BJ (cell line): ENCODE data around the gene DCLK1. TPM values are rescaled to one million over a fixed set of nuclear protein-coding genes. Genes with fewer than 3 reads are reported as not detected.

Source experiments
- CTCF ChIA-PET: fragments of 350-600 bp; formaldehyde crosslinking; extraction: SDS; loops from one replicate; lab custom pipeline; 2021; ENCODE audit warnings: antibody characterized with exemption, inconsistent platforms; lab: Yijun Ruan, JAX
- POLR2A ChIA-PET: fragments of 300-600 bp; sonication (Branson Sonifier 250); formaldehyde crosslinking; extraction: SDS; loops from one replicate; lab custom pipeline; 2021; ENCODE audit warnings: antibody characterized with exemption; lab: Charles Lee
- DNase-seq: peaks from one replicate; pipeline ENCODE4 v3.0.0-alpha.2; 2011; ENCODE audit warnings: low read depth
- H3K27me3 ChIP-seq: 2 replicates; pipeline ENCODE4 v1.6.0; 2011; ENCODE audit warnings: low read length; ENCODE audit not compliant: control insufficient read depth, insufficient read depth
- H3K36me3 ChIP-seq: 2 replicates; pipeline ENCODE4 v1.5.1; 2011; ENCODE audit warnings: low read length; ENCODE audit not compliant: control insufficient read depth, insufficient read depth
- H3K4me3 ChIP-seq: 2 replicates; pipeline ENCODE4 v1.5.1; 2011; ENCODE audit warnings: low read depth, mild to moderate bottlenecking, control low read depth, low read length
- CTCF ChIP-seq: IDR thresholded peaks from 2 replicates; pipeline ENCODE4 v1.5.1; 2011; ENCODE audit warnings: low read depth, mild to moderate bottlenecking, control low read depth, inconsistent platforms, low read length, moderate library complexity; ENCODE audit not compliant: insufficient read depth
- polyA plus RNA-seq: library from polyadenylated mRNA; depleted of rRNA; stranded (reverse); fragments of >200 nt; gene quantifications from 2 replicates; pipeline ENCODE4 v1.2.3, GENCODE V29; 2011

Gene DCLK1
- polyA plus RNA-seq, 1 experiment = 1.1 TPM

DNA sequence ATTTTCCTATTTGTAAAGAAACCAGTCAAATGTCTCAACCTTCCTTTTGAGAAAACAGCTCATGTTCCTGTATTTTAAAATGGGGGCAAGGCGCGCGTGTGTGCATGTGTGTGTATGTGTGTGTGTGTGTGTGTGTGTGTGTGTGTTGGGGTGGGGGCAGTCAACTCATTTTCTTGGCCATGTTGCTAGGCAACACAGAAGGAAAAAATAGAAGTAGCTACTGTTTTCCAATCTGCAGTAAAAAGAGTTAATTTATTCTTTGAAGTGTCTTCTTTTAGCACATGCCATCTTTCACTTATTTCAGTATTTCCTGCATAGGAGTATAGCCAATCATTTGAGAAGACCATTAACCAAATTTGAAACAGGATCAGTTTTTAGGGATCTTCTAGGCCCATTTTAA is 279.3 kb downstream of the DCLK1 start:
- CTCF ChIA-PET = no interaction called here

DNA sequence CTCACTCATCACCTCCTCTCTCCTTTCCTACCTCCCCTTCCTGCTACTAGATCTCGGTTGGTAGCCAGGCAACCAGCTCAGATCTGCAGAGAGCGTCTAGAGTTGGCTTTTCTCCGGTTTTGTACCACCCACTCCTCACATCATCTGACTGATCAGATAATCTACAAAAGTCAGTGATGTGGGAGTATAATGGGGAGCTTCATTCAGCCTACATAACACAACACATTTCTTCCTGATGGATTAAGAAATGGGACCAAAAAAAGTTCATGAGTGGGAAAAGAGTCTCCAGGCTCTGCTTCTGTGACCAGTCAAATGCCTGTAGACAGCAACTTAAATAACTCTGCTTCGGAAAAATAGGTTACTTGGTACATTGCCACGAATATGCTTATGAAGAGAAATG is 279.8 kb downstream of the DCLK1 start:
- no peak for DNase-seq
- ChIA-PET CTCF (no interaction called here), POLR2A (no interaction called here)
- no peaks in the 10 kb centered on the region for H3K27me3 ChIP-seq
- no peak overlapping the region for H3K4me3 ChIP-seq
- no peak for TF ChIP-seq CTCF
- H3K36me3 ChIP-seq = no peaks in the 10 kb centered on the region

More for the DNA sequence above, 279.3 kb downstream of the DCLK1 start:
- DNase-seq = no peak
- Histone ChIP-seq H3K27me3 (no peaks in the 10 kb centered on the region), H3K36me3 (no peaks in the 10 kb centered on the region), H3K4me3 (no peak overlapping the region)
- TF ChIP-seq CTCF = no peak
- POLR2A ChIA-PET = no interaction called here

- ChIA-PET POLR2A (no interaction called here), CTCF (no interaction called here)
- no peak for TF ChIP-seq CTCF
- Histone ChIP-seq H3K36me3 (no peaks in the 10 kb centered on the region), H3K27me3 (no peaks in the 10 kb centered on the region), H3K4me3 (no peak overlapping the region)
- no peak for DNase-seq
Measured at GRCh38 chr13:35850569-35850968, 280.6 kb downstream of the DCLK1 start.

DNA sequence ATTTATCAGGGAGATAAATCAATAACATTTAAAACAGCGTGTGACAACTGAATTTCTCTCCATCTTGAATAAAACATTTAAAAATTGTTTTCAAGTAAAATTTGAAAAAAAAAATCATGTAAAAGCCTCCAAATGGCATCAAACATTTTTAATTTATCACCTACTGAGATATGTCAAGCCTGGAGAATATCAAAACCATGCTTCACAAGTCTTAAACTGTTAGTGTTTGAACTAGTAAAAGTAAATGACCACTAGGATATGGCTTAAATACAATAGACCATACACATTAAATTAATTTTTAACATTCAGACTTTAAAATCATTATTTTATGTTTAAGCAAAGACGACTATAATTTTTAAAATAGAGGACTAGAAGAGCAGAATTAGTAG is 281.9 kb downstream of the DCLK1 start:
- Histone ChIP-seq H3K4me3 (no peak overlapping the region), H3K27me3 (no peaks in the 10 kb centered on the region), H3K36me3 (no peaks in the 10 kb centered on the region)
- CTCF ChIA-PET = no interaction called here
- no peak for DNase-seq
- POLR2A ChIA-PET = no interaction called here
- no peak for TF ChIP-seq CTCF

GRCh38 chr13:35848336-35849255 is 282.6 kb downstream of the DCLK1 start:
- POLR2A ChIA-PET = no interaction called here
- Histone ChIP-seq H3K27me3 (no peaks in the 10 kb centered on the region), H3K4me3 (no peak overlapping the region), H3K36me3 (no peaks in the 10 kb centered on the region)
- no peak for TF ChIP-seq CTCF
- DNase-seq = no peak
- CTCF ChIA-PET = interaction anchor here (0.6 kb wide), 1 partner anchor 30 kb away, joined by 3 read pairs; no protein-coding TSS in a partner anchor
